ENCODE results near the gene RGSL1.
"Not testable (repeated sequence)": the region's sequence is repeated elsewhere in the genome, so short reads cannot be mapped to it uniquely, and the experiment has no call there.

The RGSL1 gene

DNA sequence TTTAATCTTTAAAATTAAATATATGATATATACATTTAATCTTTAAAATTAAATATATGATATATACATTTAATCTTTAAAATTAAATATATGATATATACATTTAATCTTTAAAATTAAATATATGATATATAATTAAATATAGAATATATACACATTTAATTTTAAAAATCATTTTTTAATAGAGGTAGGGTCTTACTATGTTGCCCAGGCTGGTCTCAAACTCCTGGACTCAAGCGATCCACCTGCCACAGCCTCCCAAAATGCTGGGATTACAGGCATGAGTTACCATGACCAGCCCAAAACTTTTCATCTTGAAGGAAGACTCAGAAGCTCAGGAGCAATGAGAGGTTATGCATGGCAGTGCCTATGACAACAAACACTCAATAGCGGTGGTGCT lies 2.8 kb upstream of the RGSL1 start:
- DNase-seq, result not testable (repeated sequence)

- DNase-seq, result no peak
Measured at GRCh38 chr1:182447660-182448059, 2.3 kb upstream of the RGSL1 start.

- no peak for DNase-seq
Measured at GRCh38 chr1:182453631-182454030, 3.7 kb downstream of the RGSL1 start.

GRCh38 chr1:182457844-182458243 lies 7.9 kb downstream of the RGSL1 start:
- DNase-seq, result no peak

DNA sequence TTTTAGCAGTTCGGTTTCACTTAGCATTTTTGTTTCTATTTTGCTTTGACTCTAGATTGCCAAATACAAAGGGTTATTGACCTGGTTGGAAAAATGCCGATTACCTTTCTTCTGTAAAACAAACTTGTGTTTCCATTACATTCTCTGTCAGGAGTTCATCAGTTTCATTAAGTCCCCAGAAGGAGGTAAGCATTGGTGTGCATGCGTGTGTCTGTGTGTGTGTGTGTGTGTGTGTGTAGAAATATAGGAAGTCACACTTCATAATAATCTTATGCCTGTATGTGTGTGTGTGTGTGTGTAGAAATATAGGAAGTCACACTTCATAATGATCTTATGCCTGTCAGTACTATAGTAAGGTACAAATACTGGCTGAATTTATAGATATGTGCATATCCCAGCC lies 10.0 kb downstream of the RGSL1 start:
- no peak for DNase-seq

- no peak for DNase-seq
Measured at GRCh38 chr1:182460550-182460951, 10.6 kb downstream of the RGSL1 start.

GRCh38 chr1:182473556-182473955 lies 23.6 kb downstream of the RGSL1 start:
- DNase-seq, result no peak

DNA sequence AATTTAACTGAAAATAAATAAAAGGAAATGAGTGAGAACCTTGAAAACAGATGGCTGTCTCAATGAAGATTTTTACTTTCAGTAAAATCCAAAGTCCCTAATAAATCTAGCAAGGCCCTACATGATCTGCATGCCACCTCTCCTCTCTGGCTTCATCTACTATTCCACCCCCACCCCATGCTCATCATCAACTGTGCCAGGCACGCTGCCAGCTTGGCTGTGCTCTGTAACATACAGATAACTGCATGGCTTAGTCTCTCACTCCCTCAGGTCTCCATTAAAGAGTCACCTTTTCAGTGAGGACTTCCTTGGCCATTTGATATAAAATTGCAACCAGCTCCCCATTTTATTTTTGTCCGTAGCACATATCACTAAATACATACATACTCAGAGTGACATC lies 26.7 kb downstream of the RGSL1 start:
- DNase-seq, result no peak

DNA sequence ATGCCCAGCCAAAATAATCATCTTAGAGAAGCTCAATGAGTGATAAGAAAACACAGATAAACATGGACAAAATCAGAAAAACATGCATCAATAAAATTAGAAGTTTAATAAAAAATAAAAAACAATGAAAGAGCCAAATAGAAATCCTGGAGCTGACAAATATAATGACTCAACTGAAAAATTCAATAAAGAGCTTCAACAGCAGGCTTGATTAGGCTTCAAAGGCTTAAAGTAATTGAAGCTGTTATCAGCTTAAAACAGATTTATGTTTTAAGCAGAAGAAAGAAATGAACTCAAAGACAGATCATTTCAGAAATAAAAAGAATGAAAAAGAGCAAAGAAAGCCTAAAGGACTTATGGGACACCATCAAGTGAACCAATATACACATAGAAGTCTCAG lies 28.3 kb downstream of the RGSL1 start:
- DNase-seq, result no peak

DNA sequence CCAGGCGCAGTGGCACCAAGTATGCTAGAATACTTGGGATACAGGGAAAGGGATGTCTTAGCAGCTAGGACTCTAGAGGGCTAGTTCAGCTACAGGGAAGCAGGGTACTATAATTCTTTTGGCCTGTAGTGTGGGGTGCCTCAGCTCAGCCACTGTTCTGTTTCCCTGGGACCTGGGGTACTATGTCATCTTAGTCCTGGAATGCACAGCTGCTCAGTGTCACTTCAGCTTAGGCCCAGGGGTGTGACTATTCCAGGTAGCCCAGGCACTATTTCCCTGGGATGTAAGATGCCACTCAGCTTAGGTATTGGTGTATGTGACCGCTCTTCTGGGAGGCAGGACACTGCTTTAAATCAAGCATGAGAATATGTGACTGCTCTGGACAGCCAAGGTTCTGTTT lies 34.1 kb downstream of the RGSL1 start:
- DNase-seq, result no peak

GRCh38 chr1:182484531-182485257 lies 34.7 kb downstream of the RGSL1 start:
- DNase-seq, result peak; percentile 43

- DNase-seq, result no peak
Measured at GRCh38 chr1:182485861-182486260, 35.9 kb downstream of the RGSL1 start.

DNA sequence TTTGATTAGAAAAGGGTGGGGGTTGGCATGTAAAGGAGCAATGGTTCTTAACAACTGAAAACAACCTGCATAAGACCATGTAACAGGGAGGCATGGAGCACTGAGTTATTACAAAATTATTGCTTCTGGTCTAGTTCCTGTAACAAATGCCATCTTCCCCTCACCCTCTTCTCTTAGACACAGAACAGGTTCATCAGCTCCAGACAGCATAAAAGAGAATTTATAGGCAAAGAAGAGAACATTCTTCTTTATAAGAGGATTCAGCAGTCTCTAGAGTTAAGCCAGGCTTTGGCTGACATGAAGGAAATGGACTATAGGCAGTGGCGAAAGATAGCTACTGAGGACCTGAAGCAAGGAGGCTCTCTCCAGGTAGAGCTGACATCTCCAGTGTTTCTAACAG lies 38.9 kb downstream of the RGSL1 start:
- no peak for DNase-seq

- no peak for DNase-seq
Measured at GRCh38 chr1:182493063-182493462, 43.1 kb downstream of the RGSL1 start.

GRCh38 chr1:182495002-182495401 lies 45.1 kb downstream of the RGSL1 start:
- no peak for DNase-seq

DNA sequence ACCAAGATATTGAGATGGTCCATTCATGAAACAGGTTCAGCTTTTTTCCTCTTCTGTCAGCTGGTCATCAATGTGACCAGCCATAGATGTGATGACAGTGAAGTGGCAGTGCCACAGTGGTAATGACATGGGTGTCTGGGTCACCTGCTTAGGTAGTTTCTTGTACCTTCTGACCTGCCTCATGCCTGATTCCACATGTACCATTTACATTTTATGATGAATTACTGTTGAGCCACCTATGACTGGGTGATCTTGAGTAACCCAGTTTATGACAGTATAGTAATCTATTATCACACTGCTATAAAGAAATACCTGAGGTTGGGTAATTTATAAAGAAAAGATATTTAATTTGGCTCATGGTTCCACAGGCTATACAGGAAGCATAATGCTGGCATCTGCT lies 45.7 kb downstream of the RGSL1 start:
- DNase-seq, result no peak

DNA sequence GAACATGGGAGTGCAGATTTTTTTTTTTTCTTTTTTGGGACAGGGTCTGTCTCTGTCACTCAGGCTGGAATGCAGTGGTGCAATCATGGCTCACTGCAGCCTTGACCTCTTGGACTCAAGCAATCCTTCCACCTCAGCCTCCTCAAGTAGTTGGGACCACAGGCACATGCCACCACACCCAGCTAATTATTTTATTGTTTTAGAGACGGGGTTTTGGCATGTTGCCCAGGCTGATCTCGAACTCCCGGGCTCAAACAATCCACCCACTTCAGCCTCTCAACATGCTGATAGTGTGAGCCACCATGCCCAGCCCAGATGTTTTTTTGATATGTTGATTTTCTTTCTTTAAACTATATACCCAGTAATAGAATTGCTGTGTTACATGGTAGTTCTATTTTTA lies 57.7 kb downstream of the RGSL1 start:
- DNase-seq, result peak; percentile 46

GRCh38 chr1:182515556-182515955 lies 65.6 kb downstream of the RGSL1 start:
- DNase-seq, result no peak

- no peak for DNase-seq
Measured at GRCh38 chr1:182520736-182521135, 70.8 kb downstream of the RGSL1 start.

- DNase-seq, result no peak
Measured at GRCh38 chr1:182525342-182525741, 75.4 kb downstream of the RGSL1 start.

- DNase-seq, result peak; percentile 41
Measured at GRCh38 chr1:182527680-182528079, 77.7 kb downstream of the RGSL1 start.

GRCh38 chr1:182528206-182528605 lies 78.3 kb downstream of the RGSL1 start:
- DNase-seq, result not testable (repeated sequence)

- no peak for DNase-seq
Measured at GRCh38 chr1:182533896-182534295, 84.0 kb downstream of the RGSL1 start.

GRCh38 chr1:182549346-182549745 lies 99.4 kb downstream of the RGSL1 start:
- no peak for DNase-seq

DNA sequence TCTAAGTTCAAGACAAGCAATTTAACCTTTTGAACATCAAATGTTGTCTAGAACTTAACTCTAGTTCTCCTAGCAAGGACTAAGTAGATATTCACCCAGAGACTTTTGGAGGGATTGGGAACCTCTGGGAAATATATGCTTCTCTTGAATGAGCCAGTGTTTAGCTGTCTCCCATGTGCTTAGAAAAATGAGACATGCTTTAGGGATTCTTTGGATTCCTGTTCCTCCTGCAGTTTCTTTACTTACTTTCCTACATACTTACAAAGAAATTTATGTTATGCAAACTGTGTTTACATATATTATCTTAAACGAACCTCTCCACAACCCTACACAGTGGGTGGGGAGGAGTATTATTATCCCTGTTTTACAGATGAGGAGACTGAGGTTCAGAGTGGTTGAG lies 99.9 kb downstream of the RGSL1 start:
- no peak for DNase-seq

Data from NCI-H82 (cell line).